Adrenal gland (tissue), 12 donors: ENCODE data around the gene ZNF780A. TPM values are rescaled to one million over a fixed set of nuclear protein-coding genes. Genes with fewer than 3 reads are reported as not detected.

Experiments
- DNase-seq, 7 donors: peaks; one replicate each; pipeline ENCODE4 v3.0.0-alpha.2; 2019 to 2020
- H3K27ac ChIP-seq, 5 donors: fragments of 200-600 bp; sonication (generic) in 4 of 5; 1 replicate in 3 of 5; 2 replicates in 2 of 5; pipeline versions ENCODE4 v1.5.1 to v1.8.0; 2016 to 2020; ENCODE audit warnings: mild to moderate bottlenecking in 1 of 5
- H3K27me3 ChIP-seq: fragments of 200-600 bp; 2 replicates; pipeline ENCODE4 v1.8.0; 2021
- H3K36me3 ChIP-seq, 2 donors: fragments of 200-600 bp; replicated peaks in 1 of 2; 1 replicate in 1 of 2; 2 replicates in 1 of 2; pipeline versions ENCODE4 v1.5.1 to v1.8.0; 2018 to 2022
- H3K4me1 ChIP-seq, 2 donors: fragments of 200-600 bp; replicated peaks in 1 of 2; 1 replicate in 1 of 2; 2 replicates in 1 of 2; pipeline versions ENCODE4 v1.5.1 to v1.8.0; 2018 to 2021
- H3K4me3 ChIP-seq, 4 donors: fragments of 200-600 bp; sonication (generic) in 3 of 4; one replicate each; pipeline ENCODE4 v1.5.1; 2016 to 2018
- H3K9me3 ChIP-seq, 3 donors: fragments of 200-600 bp; sonication (generic) in 1 of 3; replicated peaks in 1 of 3; 1 replicate in 2 of 3; 2 replicates in 1 of 3; pipeline versions ENCODE4 v1.5.1 to v1.8.0; 2016 to 2021
- POLR2A ChIP-seq, 2 donors: fragments of 450-650 bp; IDR thresholded peaks; one replicate each; pipeline ENCODE4 v1.6.1; 2017; ENCODE audit warnings: antibody characterized with exemption in 2 of 2, mild to moderate bottlenecking in 2 of 2, moderate library complexity in 1 of 2
- WGBS, 4 donors: extraction: QIAGEN DNeasy Blood & Tissue Kit in 2 of 4; methylation state at CpG; one replicate each; pipeline versions ENCODE4 v1.1.5 to v1.1.7; 2013 to 2017; 5-methylcytosine and 5-hydroxymethylcytosine counted together
- intact Hi-C, 2 donors: fragments of 100-400 bp; cut with DNase I; formaldehyde crosslinking; loops; one replicate each; pipeline versions ENCODE4 v1.14.1 to v1.15.0; 2022 to 2023
- polyA plus RNA-seq, 3 donors: library from polyadenylated mRNA; stranded (reverse); fragments of 200-250 nt in 2 of 3; fragments of 350-450 nt in 1 of 3; fragmentation: Illumina TruSeq in 1 of 3; extraction: RNeasy Lipid Tissue Mini Kit (QIAGEN cat#74804) in 1 of 3; gene quantifications; one replicate each; pipeline ENCODE4 v1.2.3, GENCODE V29; 2013 to 2014
- total RNA-seq, 9 donors: library from RNA; depleted of rRNA in 4 of 9; stranded (reverse); fragments of >200 nt in 4 of 9; fragments of 120-200 nt in 1 of 9; fragmentation: NEBNext Ultra II Directional in 1 of 9; extraction: Animal tissue kit (Norgen Biotek cat#: 25700) in 1 of 9; gene quantifications; one replicate each; pipeline versions ENCODE4 v1.1.0 to v1.2.4, GENCODE V29; 2013 to 2023
- TF ChIP-seq, protein P1 (sequence below), 6 experiments: fragments of 450-650 bp in 4 of 6; fragments of 200-600 bp in 2 of 6; sonication (generic) in 1 of 6; IDR thresholded peaks; 1 replicate in 5 of 6; 2 replicates in 1 of 6; pipeline versions ENCODE4 v1.5.1 to v1.8.0; 2016 to 2021; ENCODE audit warnings: antibody characterized with exemption in 6 of 6, mild to moderate bottlenecking in 2 of 6, moderate library complexity in 1 of 6
- donor health status: healthy with polysubstance abuse.
- donor health status: Bipolar disorder and iron deficiency.
- donor health status: DM: yes; HTN: yes; CAD: no.
- donor health status: DM: no; HTN: no; CAD: no.
- donor health status: DM: no; HTN: no; CAD: no.
- donor health status: DM: yes; HTN: yes; CAD: no.

Gene ZNF780A
- total and polyA plus RNA-seq, 12 donors = 12.9 to 65.6 (median 22.9) TPM

DNA sequence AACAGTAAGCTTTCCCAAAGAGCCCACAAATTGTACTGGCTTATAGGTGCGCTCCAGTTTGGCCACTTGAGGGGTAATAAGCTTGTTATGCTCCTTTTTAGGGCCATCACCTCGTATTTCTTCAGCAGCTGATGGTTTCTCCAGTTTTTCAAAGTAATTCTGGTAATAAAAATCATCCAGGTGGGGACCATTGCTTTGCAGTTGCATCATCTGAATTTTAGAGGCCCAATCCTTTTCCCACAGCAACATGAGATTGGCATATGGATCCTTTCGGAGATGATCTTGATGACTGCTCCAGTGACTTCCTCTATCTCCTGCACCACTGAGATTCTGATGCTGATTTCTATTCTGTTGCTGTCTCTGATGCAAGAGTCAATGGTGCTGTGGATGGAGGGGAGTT is 66.8 kb downstream of the ZNF780A start:
- 85 to 95% (median 87%) methylated on average over 3 of the region's 3 CpGs for WGBS, 4 donors
- no peak for TF ChIP-seq POLR2A (IDR thresholded peaks at IDR 0.05)
- TF ChIP-seq, protein P1, sequence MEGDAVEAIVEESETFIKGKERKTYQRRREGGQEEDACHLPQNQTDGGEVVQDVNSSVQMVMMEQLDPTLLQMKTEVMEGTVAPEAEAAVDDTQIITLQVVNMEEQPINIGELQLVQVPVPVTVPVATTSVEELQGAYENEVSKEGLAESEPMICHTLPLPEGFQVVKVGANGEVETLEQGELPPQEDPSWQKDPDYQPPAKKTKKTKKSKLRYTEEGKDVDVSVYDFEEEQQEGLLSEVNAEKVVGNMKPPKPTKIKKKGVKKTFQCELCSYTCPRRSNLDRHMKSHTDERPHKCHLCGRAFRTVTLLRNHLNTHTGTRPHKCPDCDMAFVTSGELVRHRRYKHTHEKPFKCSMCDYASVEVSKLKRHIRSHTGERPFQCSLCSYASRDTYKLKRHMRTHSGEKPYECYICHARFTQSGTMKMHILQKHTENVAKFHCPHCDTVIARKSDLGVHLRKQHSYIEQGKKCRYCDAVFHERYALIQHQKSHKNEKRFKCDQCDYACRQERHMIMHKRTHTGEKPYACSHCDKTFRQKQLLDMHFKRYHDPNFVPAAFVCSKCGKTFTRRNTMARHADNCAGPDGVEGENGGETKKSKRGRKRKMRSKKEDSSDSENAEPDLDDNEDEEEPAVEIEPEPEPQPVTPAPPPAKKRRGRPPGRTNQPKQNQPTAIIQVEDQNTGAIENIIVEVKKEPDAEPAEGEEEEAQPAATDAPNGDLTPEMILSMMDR (IDR thresholded peaks at IDR 0.05) = no peak

More for the DNA sequence above, 66.8 kb downstream of the ZNF780A start:
- Histone ChIP-seq H3K4me3 (no peak overlapping the region), H3K9me3 (peaks cover 0 to 75% (median 41%) of the 10 kb centered on the region in 3 donors), H3K36me3 (no peaks in the 10 kb centered on the region), H3K27ac (no peak overlapping the region), H3K27me3 (no peaks in the 10 kb centered on the region), H3K4me1 (no peaks in the 10 kb centered on the region)
- no peak for DNase-seq
- intact Hi-C loops = no loop called here

Other genes with a start within 250 kb of the ZNF780A start
- gene FBL, start 244.6 kb downstream of the ZNF780A start, total RNA-seq = 100 to 1,000 TPM in 5 of 9 donors, 10 to 100 TPM in 4; 52.4 to 196 (median 101) TPM
- gene FBL, start 244.6 kb downstream of the ZNF780A start, polyA plus RNA-seq = 100 to 1,000 TPM; 101 to 228 (median 214) TPM
- 100 to 1,000 TPM in 5 of 9 donors, 10 to 100 TPM in 3, 1 to 10 TPM in 1; 1.6 to 785 (median 156) TPM for gene FCGBP, start 156.3 kb downstream of the ZNF780A start, total RNA-seq
- gene FCGBP, start 156.3 kb downstream of the ZNF780A start, polyA plus RNA-seq = 1 to 10 TPM; 3.8 to 7.2 (median 4.4) TPM
- 100 to 1,000 TPM in 6 of 9 donors, 10 to 100 TPM in 3; 56.3 to 191 (median 107) TPM for gene PSMC4, start 119.8 kb downstream of the ZNF780A start, total RNA-seq
- gene PSMC4, start 119.8 kb downstream of the ZNF780A start, polyA plus RNA-seq = 100 to 1,000 TPM in 2 of 3 donors, 10 to 100 TPM in 1; 94.7 to 178 (median 119) TPM
- gene ZNF546, start 93.9 kb downstream of the ZNF780A start, total RNA-seq = 10 to 100 TPM in 3 of 9 donors, 1 to 10 TPM in 6; 5.3 to 15.0 (median 9.0) TPM
- 1 to 10 TPM; 4.0 to 5.1 (median 4.4) TPM for gene ZNF546, start 93.9 kb downstream of the ZNF780A start, polyA plus RNA-seq
- gene ZNF780B, start 34.7 kb downstream of the ZNF780A start, total RNA-seq = 10 to 100 TPM in 7 of 9 donors, 1 to 10 TPM in 2; 7.9 to 31.4 (median 19.0) TPM
- 10 to 100 TPM in 2 of 3 donors, 1 to 10 TPM in 1; 8.5 to 17.8 (median 13.8) TPM for gene ZNF780B, start 34.7 kb downstream of the ZNF780A start, polyA plus RNA-seq
- 10 to 100 TPM in 8 of 9 donors, 1 to 10 TPM in 1; 9.0 to 27.6 (median 17.6) TPM for gene MAP3K10, start 100.5 kb upstream of the ZNF780A start, total RNA-seq
- gene MAP3K10, start 100.5 kb upstream of the ZNF780A start, polyA plus RNA-seq = 10 to 100 TPM in 2 of 3 donors, 1 to 10 TPM in 1; 2.4 to 78.3 (median 26.5) TPM
- gene TTC9B, start 127.4 kb upstream of the ZNF780A start, total RNA-seq = 1 to 10 TPM in 1 of 9 donors, under 1 TPM in 1, not detected in 7; 0.32 to 2.6 TPM
- gene TTC9B, start 127.4 kb upstream of the ZNF780A start, polyA plus RNA-seq = under 1 TPM in 2 of 3 donors, not detected in 1; 0.51 to 0.56 TPM
- gene CCNP, start 135.7 kb upstream of the ZNF780A start, total RNA-seq = 1 to 10 TPM in 4 of 9 donors, under 1 TPM in 2, not detected in 3; 0.22 to 3.0 (median 1.2) TPM
- 1 to 10 TPM in 1 of 3 donors, under 1 TPM in 1, not detected in 1; 0.72 to 1.0 TPM for gene CCNP, start 135.7 kb upstream of the ZNF780A start, polyA plus RNA-seq
- 100 to 1,000 TPM in 6 of 9 donors, 10 to 100 TPM in 3; 49.2 to 195 (median 119) TPM for gene AKT2, start 194.4 kb upstream of the ZNF780A start, total RNA-seq
- 100 to 1,000 TPM in 2 of 3 donors, 10 to 100 TPM in 1; 72.9 to 123 (median 107) TPM for gene AKT2, start 194.4 kb upstream of the ZNF780A start, polyA plus RNA-seq